Heart left ventricle (tissue), 16 donors: ENCODE measurements around the gene TUBB. TPM values are rescaled to one million over a fixed set of nuclear protein-coding genes. Genes with fewer than 3 reads are reported as not detected.

Experiments
- ATAC-seq, 4 donors: fragments of 200-7000 bp; cut with Tn5 transposase; one replicate each; pipeline ENCODE4 v1.9.1; 2020 to 2022; ENCODE audit warnings: moderate library complexity in 4 of 4, mild to moderate bottlenecking in 3 of 4, moderate number of reproducible peaks in 1 of 4
- DNase-seq, 5 donors: peaks; one replicate each; pipeline ENCODE4 v3.0.0-alpha.2; 2020
- H3K27ac ChIP-seq, 12 donors: fragments of 200-600 bp; sonication (generic) in 4 of 12; one replicate each; pipeline versions ENCODE4 v1.5.0 to v1.8.0; 2016 to 2022; ENCODE audit warnings: mild to moderate bottlenecking in 2 of 12
- H3K27me3 ChIP-seq, 9 donors: fragments of 200-600 bp; sonication (generic) in 2 of 9; one replicate each; pipeline versions ENCODE4 v1.5.1 to v1.8.0; 2016 to 2022; ENCODE audit warnings: mild to moderate bottlenecking in 3 of 9
- H3K36me3 ChIP-seq, 9 donors: fragments of 200-600 bp; sonication (generic) in 2 of 9; one replicate each; pipeline versions ENCODE4 v1.5.0 to v1.8.0; 2018 to 2022; ENCODE audit warnings: mild to moderate bottlenecking in 2 of 9
- H3K4me1 ChIP-seq, 12 donors: fragments of 200-600 bp; sonication (generic) in 4 of 12; one replicate each; pipeline versions ENCODE4 v1.5.0 to v1.8.0; 2016 to 2022; ENCODE audit warnings: mild to moderate bottlenecking in 3 of 12
- H3K4me3 ChIP-seq, 12 donors: fragments of 200-600 bp; sonication (generic) in 4 of 12; one replicate each; pipeline versions ENCODE4 v1.5.0 to v1.8.0; 2017 to 2022; ENCODE audit warnings: mild to moderate bottlenecking in 9 of 12, moderate library complexity in 4 of 12
- H3K9me3 ChIP-seq, 12 donors: fragments of 200-600 bp; sonication (generic) in 4 of 12; one replicate each; pipeline versions ENCODE4 v1.5.0 to v1.8.0; 2016 to 2022; ENCODE audit warnings: mild to moderate bottlenecking in 1 of 12
- CTCF ChIP-seq, 12 donors: fragments of 200-600 bp; sonication (generic) in 4 of 12; IDR thresholded peaks; one replicate each; pipeline versions ENCODE4 v1.5.0 to v1.8.0; 2018 to 2022; ENCODE audit warnings: antibody characterized with exemption in 12 of 12, mild to moderate bottlenecking in 5 of 12
- POLR2A ChIP-seq, 2 donors: fragments of 450-650 bp; IDR thresholded peaks; one replicate each; pipeline ENCODE4 v1.6.1; 2017; ENCODE audit warnings: antibody characterized with exemption in 2 of 2, mild to moderate bottlenecking in 2 of 2, moderate library complexity in 2 of 2
- WGBS, 4 donors: extraction: QIAGEN DNeasy Blood & Tissue Kit in 2 of 4; methylation state at CpG; one replicate each; pipeline versions ENCODE4 v1.1.5 to v1.1.7; 2013 to 2018; 5-methylcytosine and 5-hydroxymethylcytosine counted together
- intact Hi-C, 10 donors: fragments of 100-400 bp; cut with DNase I; formaldehyde crosslinking; loops; one replicate each; pipeline versions ENCODE4 v1.11.1 to v1.14.2; 2022
- long read RNA-seq, 3 donors: library from polyadenylated mRNA; unstranded; transcript quantifications; one replicate each; pipeline ENCODE4 v2.0.0, GENCODE V29; 2020 to 2021
- polyA plus RNA-seq, 2 donors: library from polyadenylated mRNA; stranded (reverse); fragments of 200-250 nt; gene quantifications; one replicate each; pipeline ENCODE4 v1.2.3, GENCODE V29; 2013
- total RNA-seq, 9 donors: library from RNA; depleted of rRNA in 2 of 9; stranded (reverse); fragments of >200 nt in 2 of 9; fragmentation: NEBNext Ultra II Directional in 3 of 9; extraction: Animal tissue kit (Norgen Biotek cat#: 25700) in 3 of 9; gene quantifications; one replicate each; pipeline versions ENCODE4 v1.1.0 to v1.2.4, GENCODE V29; 2016 to 2023
- donor health status: ischemic (EF 13 %, LVEDD 7.1; RV severe dilation, severe dysfunction).
- donor health status: healthy with polysubstance abuse.
- donor health status: DM: no; HTN: yes; CAD: no.
- donor health status: DM: no; HTN: no; CAD: no.
- donor health status: ischemic (EF 25% LVEDD 6.9; RV normal size, moderate dysfunction).
- donor health status: ischemic (EF 25% LVEDD 5.7; RV mildly dilated, moderate dysfunction).
- donor health status: healthy.
- donor health status: DM: yes; HTN: yes; CAD: no.
- donor health status: ischemic (EF 35%, LVEDD 5.7; RV mildly dilated, moderate dysfunction).
- donor health status: nonischemic (EF 11% LVEDD 7.7; RV severe dilation, severe dysfunction).
- donor health status: DM: yes; HTN: yes; CAD: no.
- donor health status: PGD.
- donor health status: ischemic (EF 29% LVEDD 5.4; RV normal size, mild dysfunction).
- donor health status: nonischemic (EF 23%, LVEDD 6.1; RV moderate dilation, normal function).

TUBB gene
- total RNA-seq (100 to 1,000 TPM; 183 to 474 (median 238) TPM), polyA plus RNA-seq (100 to 1,000 TPM; 195 to 497 TPM)
- long read RNA-seq, donor 1, transcript TUBB-205 (4 exons, 2,670 nt): major isoform, 487 of 581 reads
- long read RNA-seq, donor 1, partial matches to known transcripts: 90 of 581 reads
- long read RNA-seq, donor 1, other reads (novel, unspliced or antisense): 4 of 581 reads
- long read RNA-seq, donor 2, transcript TUBB-205 (4 exons, 2,670 nt): major isoform, 5,355 of 5,536 reads
- long read RNA-seq, donor 2, partial matches to known transcripts: 150 of 5,536 reads
- long read RNA-seq, donor 2, other reads (novel, unspliced or antisense): 31 of 5,536 reads
- long read RNA-seq, donor 3, transcript TUBB-205 (4 exons, 2,670 nt): major isoform, 696 of 852 reads
- long read RNA-seq, donor 3, partial matches to known transcripts: 147 of 852 reads
- long read RNA-seq, donor 3, other reads (novel, unspliced or antisense): 8 of 852 reads

- peak; percentile 97 to 98 (median 98) for DNase-seq
- Histone ChIP-seq H3K27me3 (no peaks in the 10 kb centered on the region), H3K4me1 (peaks cover 0 to 68% (median 42%) of the 10 kb centered on the region in 12 donors), H3K36me3 (peaks cover 0 to 36% (median 25%) of the 10 kb centered on the region in 9 donors), H3K9me3 (no peaks in the 10 kb centered on the region), H3K27ac (peak within 1 kb of the TSS; percentile 88 to 99 (median 96)), H3K4me3 (peak within 1 kb of the TSS; percentile 51 to 94 (median 82))
- WGBS, 4 donors: 0 to 1% (median 0%) methylated on average over 38 of the region's 38 CpGs
- ATAC-seq: peak; percentile 63 to 84 (median 79)
- TF ChIP-seq POLR2A (IDR thresholded peaks at IDR 0.05) (peak in 1 of 2 donors; percentile 78), CTCF (IDR thresholded peaks at IDR 0.05) (peak in 2 of 12 donors; percentile 2 to 5)
- intact Hi-C loops: loop anchor here in 9 of 10 donors (1.0 to 10.0 kb wide), 14 partner anchors 23 to 365 kb away; partner anchors contain the start of genes MRPS18B (in 6 of the 9), PPP1R10 (in 6 of the 9), PPP1R18 (in 3 of the 9) and GNL1 (in 2 of the 9)
Observed at GRCh38 chr6:30719791-30720737, at the start of gene TUBB. Gene TUBB (plus strand): TSS chr6:30720352. CDS start chr6:30720507, 155 bp downstream.

- 80 to 85% (median 84%) methylated on average over 27 of the region's 27 CpGs for WGBS, 4 donors
- H3K36me3 ChIP-seq: peaks cover 0 to 57% (median 53%) of the 10 kb centered on the region in 9 donors
Observed at GRCh38 chr6:30670760-30671527, 49.2 kb upstream of the TUBB start.

GRCh38 chr6:30672445-30673253, 47.5 kb upstream of the TUBB start, which contains the start of gene DHX16:
Gene DHX16 (minus strand): TSS chr6:30673006. CDS start chr6:30672841, 165 bp downstream.
- DNase-seq (peak; percentile 97 to 98 (median 97)), ATAC-seq (peak; percentile 64 to 93 (median 91))
- H3K27me3 ChIP-seq: no peaks in the 10 kb centered on the region
- intact Hi-C loops: loop anchor here in 9 of 10 donors (5.0 to 10.0 kb wide), 6 partner anchors 55 to 202 kb away; partner anchors contain the start of genes HLA-E (in 3 of the 9), MRPS18B (in 1 of the 9) and PPP1R10 (in 1 of the 9)
- 0 to 1% (median 0%) methylated on average over 37 to 57 of the region's 57 CpGs for WGBS, 4 donors
- H3K4me1 ChIP-seq: peaks cover 0 to 24% (median 15%) of the 10 kb centered on the region in 12 donors
- H3K27ac ChIP-seq: peak within 1 kb of the TSS in 11 of 12 donors; percentile 66 to 85 (median 79)
- H3K4me3 ChIP-seq: peak within 1 kb of the TSS; percentile 76 to 98 (median 94)
- H3K9me3 ChIP-seq: no peaks in the 10 kb centered on the region
- TF ChIP-seq POLR2A (IDR thresholded peaks at IDR 0.05): peak in 1 of 2 donors; percentile 48
- peak; percentile 77 to 97 (median 85) for TF ChIP-seq CTCF (IDR thresholded peaks at IDR 0.05)
- peaks cover 0 to 57% (median 52%) of the 10 kb centered on the region in 9 donors for H3K36me3 ChIP-seq

More at GRCh38 chr6:30670760-30671527, 49.2 kb upstream of the TUBB start:
- Histone ChIP-seq H3K4me1 (peaks cover 0 to 24% (median 15%) of the 10 kb centered on the region in 12 donors), H3K9me3 (no peaks in the 10 kb centered on the region), H3K27me3 (no peaks in the 10 kb centered on the region), H3K4me3 (peak overlapping the region in 1 of 12 donors; percentile 76), H3K27ac (no peak overlapping the region)
- ATAC-seq (no peak), DNase-seq (no peak)
- intact Hi-C loops: loop anchor here in 9 of 10 donors (5.0 to 10.0 kb wide), 6 partner anchors 54 to 204 kb away; partner anchors contain the start of genes HLA-E (in 3 of the 9), MRPS18B (in 1 of the 9) and PPP1R10 (in 1 of the 9)
- no peak for TF ChIP-seq POLR2A (IDR thresholded peaks at IDR 0.05)
